Endothelial cell of umbilical vein (primary cell): Measurements from ENCODE around the gene CFAP46. TPM values are rescaled to one million over a fixed set of nuclear protein-coding genes. Genes with fewer than 3 reads are reported as not detected.

Source experiments
- BruUV-seq: library from RNA; stranded (reverse); fragments of 400-500 nt; replicated peaks from 2 replicates; lab custom pipeline; 2021; lab: Mats Ljungman, UMichigan
- CTCF ChIA-PET: fragments of 300-600, 350-600 bp; sonication (Branson Sonifier 250); formaldehyde crosslinking; loops from one replicate; lab custom pipeline; 2021; ENCODE audit warnings: antibody characterized with exemption, inconsistent platforms; lab: Charles Lee
- POLR2A ChIA-PET: fragments of 300-600, 350-600 bp; sonication (Branson Sonifier 250); formaldehyde crosslinking; loops from one replicate; lab custom pipeline; 2021; ENCODE audit warnings: antibody characterized with exemption, inconsistent platforms; lab: Charles Lee
- DNase-seq: peaks from one replicate; pipeline ENCODE4 v3.0.0-alpha.2; 2011; ENCODE audit warnings: low read depth, low spot score
- FAIRE-seq: peaks from 2 replicates; lab custom pipeline; 2011; peaks lifted over from hg19 to GRCh38; lab: Jason Lieb, UNC
- H2AFZ ChIP-seq: 2 replicates; pipeline ENCODE4 v1.6.0; 2012; ENCODE audit warnings: low read depth, low read length, control low read depth, inconsistent platforms
- H3K27ac ChIP-seq: 2 replicates; pipeline ENCODE4 v1.5.1; 2011; ENCODE audit warnings: low read depth, mild to moderate bottlenecking, control low read depth, low read length, moderate library complexity; ENCODE audit not compliant: insufficient read depth
- H3K27me3 ChIP-seq, 2 experiments: 2 replicates each; pipeline versions ENCODE4 v1.6.0 to v1.6.1; 2011; ENCODE audit warnings: low read length in 2 of 2, mixed read lengths in 1 of 2; ENCODE audit not compliant: control insufficient read depth in 2 of 2, insufficient read depth in 2 of 2
- H3K36me3 ChIP-seq, 2 experiments: 2 replicates in 1 of 2; 3 replicates in 1 of 2; pipeline ENCODE4 v1.5.1; 2011; ENCODE audit warnings: low read length in 2 of 2, mild to moderate bottlenecking in 1 of 2, moderate library complexity in 1 of 2; ENCODE audit not compliant: control insufficient read depth in 2 of 2, insufficient read depth in 2 of 2; ENCODE audit errors: extremely low read depth in 1 of 2
- H3K4me1 ChIP-seq: 3 replicates; pipeline ENCODE4 v1.5.1; 2011; ENCODE audit warnings: mild to moderate bottlenecking, low read length; ENCODE audit not compliant: control insufficient read depth, insufficient read depth; ENCODE audit errors: extremely low read depth
- H3K4me2 ChIP-seq: 2 replicates; pipeline ENCODE4 v1.6.1; 2011; ENCODE audit warnings: low read length, control low read depth, mixed read lengths; ENCODE audit not compliant: insufficient read depth
- H3K4me3 ChIP-seq, 3 experiments: fragments of 200-600 bp in 1 of 3; sonication (generic), shearing (Covaris generic) in 1 of 3; replicated peaks in 1 of 3; 2 replicates each; pipeline ENCODE4 v1.5.1; 2011 to 2016; ENCODE audit warnings: control low read depth in 3 of 3, low read length in 3 of 3, mild to moderate bottlenecking in 2 of 3, inconsistent platforms in 1 of 3, low read depth in 1 of 3, moderate library complexity in 1 of 3; ENCODE audit not compliant: insufficient read depth in 1 of 3
- H3K79me2 ChIP-seq: 2 replicates; pipeline ENCODE4 v1.6.0; 2012; ENCODE audit warnings: low read length, inconsistent platforms; ENCODE audit not compliant: control insufficient read depth, insufficient read depth
- H3K9ac ChIP-seq: replicated peaks from 2 replicates; pipeline ENCODE3; 2011; ENCODE audit warnings: low read length, control low read depth; ENCODE audit not compliant: insufficient read depth; ENCODE audit errors: extremely low read depth
- H3K9me1 ChIP-seq: replicated peaks from 3 replicates; pipeline ENCODE4 v1.6.0; 2011; ENCODE audit warnings: mild to moderate bottlenecking, low read length; ENCODE audit not compliant: control insufficient read depth, insufficient read depth; ENCODE audit errors: extremely low read depth
- H3K9me3 ChIP-seq: replicated peaks from 2 replicates; pipeline ENCODE4 v1.5.1; 2012; ENCODE audit warnings: low read length, inconsistent platforms; ENCODE audit not compliant: control insufficient read depth, insufficient read depth
- H4K20me1 ChIP-seq: replicated peaks from 2 replicates; pipeline ENCODE3; 2011; ENCODE audit warnings: mild to moderate bottlenecking, low read length; ENCODE audit not compliant: control insufficient read depth, insufficient read depth; ENCODE audit errors: extremely low read depth
- CTCF ChIP-seq, 2 donors: IDR thresholded peaks; 1 replicate in 1 of 2; 2 replicates in 1 of 2; pipeline ENCODE4 v1.5.1; 2011; ENCODE audit warnings: low read length in 2 of 2, mild to moderate bottlenecking in 2 of 2, moderate library complexity in 2 of 2, control low read depth in 1 of 2, inconsistent platforms in 1 of 2, low read depth in 1 of 2; ENCODE audit not compliant: insufficient read depth in 1 of 2; ENCODE audit errors: extremely low read depth in 1 of 2
- EZH2 ChIP-seq: IDR thresholded peaks from 2 replicates; pipeline ENCODE4 v1.6.1; 2012; ENCODE audit warnings: borderline replicate concordance, low read depth, mild to moderate bottlenecking, moderate library complexity, low read length, inconsistent platforms; ENCODE audit not compliant: severe bottlenecking
- FOS ChIP-seq: IDR thresholded peaks from 2 replicates; pipeline ENCODE4 v1.6.1; 2011; ENCODE audit warnings: mild to moderate bottlenecking, low read length, moderate library complexity, borderline replicate concordance; ENCODE audit not compliant: insufficient read depth
- GATA2 ChIP-seq: IDR thresholded peaks from 2 replicates; pipeline ENCODE4 v1.7.0; 2011; ENCODE audit warnings: low read depth, mild to moderate bottlenecking, moderate library complexity, mixed read lengths, low read length; ENCODE audit not compliant: insufficient read length, insufficient read depth
- JUN ChIP-seq: IDR thresholded peaks from 2 replicates; pipeline ENCODE4 v1.6.1; 2011; ENCODE audit warnings: borderline replicate concordance, low read depth; ENCODE audit not compliant: insufficient read length, insufficient read depth
- MYC ChIP-seq: IDR thresholded peaks from one replicate; pipeline ENCODE4 v1.6.1; 2011; ENCODE audit warnings: mild to moderate bottlenecking, low read depth, low read length
- POLR2A ChIP-seq: IDR thresholded peaks from 2 replicates; pipeline ENCODE4 v1.6.1; 2012; ENCODE audit warnings: low read depth, mild to moderate bottlenecking, control low read depth, low read length
- POLR2AphosphoS5 ChIP-seq: IDR thresholded peaks from 2 replicates; pipeline ENCODE4 v1.6.1; 2012; ENCODE audit warnings: low read depth, mild to moderate bottlenecking, control low read depth, low read length, moderate library complexity; ENCODE audit not compliant: insufficient read depth
- dilution Hi-C: fragments of 300-500 bp; cut with MboI; formaldehyde crosslinking; loops from one replicate; pipeline ENCODE4 v1.15.0; 2019; ENCODE audit warnings: low sequenced_read_pairs; ENCODE audit not compliant: extremely low pct_ligation_motif_present
- intact Hi-C: fragments of 100-400 bp; cut with micrococcal nuclease; formaldehyde crosslinking; loops from one replicate; pipeline ENCODE4 v1.10.0; 2022
- polyA plus RNA-seq, 4 experiments: library from polyadenylated mRNA; depleted of rRNA in 3 of 4; stranded (reverse) in 3 of 4; unstranded in 1 of 4; fragments of >200 nt; gene quantifications; 2 replicates each; pipeline versions ENCODE4 v1.2.1 to v1.2.3, GENCODE V29; 2011 to 2012; ENCODE audit warnings: missing spikeins in 1 of 4
- total RNA-seq: library from RNA; stranded (reverse); gene quantifications from 2 replicates; pipeline ENCODE4 v1.2.3, GENCODE V29; 2021

Gene CFAP46
- total and polyA plus RNA-seq, 2 donors (not counting 3 experiments of a cell fraction or from before 2014, with no cell fraction given) = 0.75 to 0.98 TPM

DNA sequence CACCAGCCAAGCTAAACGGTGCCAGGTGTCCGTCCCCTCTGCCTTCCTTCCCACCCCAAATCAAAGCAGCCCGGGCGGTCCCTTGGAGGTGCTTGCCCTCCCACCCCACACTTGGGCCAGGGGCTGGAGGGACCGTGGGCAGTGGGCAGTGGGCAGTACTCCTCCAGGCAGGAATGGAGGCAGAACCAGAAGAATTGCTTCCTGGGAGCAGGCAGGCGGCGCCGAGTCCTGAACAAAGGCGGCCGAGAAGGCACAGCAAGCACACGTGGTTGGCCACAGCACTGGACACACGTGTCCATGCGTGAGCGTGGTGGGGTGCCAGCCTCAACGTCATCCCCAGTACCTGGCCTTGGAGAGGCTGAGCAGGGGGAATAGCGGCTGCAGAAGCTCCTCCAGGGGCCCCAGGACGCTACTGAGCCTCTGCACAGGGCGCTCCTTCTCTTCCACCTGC, 108.0 kb downstream of the CFAP46 start:
- no peaks in the 10 kb centered on the region for H3K9me3 ChIP-seq
- no peak overlapping the region for H3K4me3 ChIP-seq
- CTCF ChIA-PET = no interaction called here
- no peaks in the 10 kb centered on the region for H3K9me1 ChIP-seq
- H3K79me2 ChIP-seq = no peaks in the 10 kb centered on the region
- H3K9ac ChIP-seq = no peak overlapping the region
- H3K27ac ChIP-seq = no peak overlapping the region
- no peaks in the 10 kb centered on the region for H4K20me1 ChIP-seq
- no peaks in the 10 kb centered on the region for H3K27me3 ChIP-seq
- dilution Hi-C loops = no loop called here
- FAIRE-seq (no peak), DNase-seq (no peak)
- intact Hi-C loops = no loop called here
- H2AFZ ChIP-seq = no peak overlapping the region
- POLR2A ChIA-PET = no interaction called here
- no TSS peak for BruUV-seq
- no peaks in the 10 kb centered on the region for H3K36me3 ChIP-seq
- TF ChIP-seq POLR2A = no peak
- no peaks in the 10 kb centered on the region for H3K4me1 ChIP-seq
- no peak overlapping the region for H3K4me2 ChIP-seq

DNA sequence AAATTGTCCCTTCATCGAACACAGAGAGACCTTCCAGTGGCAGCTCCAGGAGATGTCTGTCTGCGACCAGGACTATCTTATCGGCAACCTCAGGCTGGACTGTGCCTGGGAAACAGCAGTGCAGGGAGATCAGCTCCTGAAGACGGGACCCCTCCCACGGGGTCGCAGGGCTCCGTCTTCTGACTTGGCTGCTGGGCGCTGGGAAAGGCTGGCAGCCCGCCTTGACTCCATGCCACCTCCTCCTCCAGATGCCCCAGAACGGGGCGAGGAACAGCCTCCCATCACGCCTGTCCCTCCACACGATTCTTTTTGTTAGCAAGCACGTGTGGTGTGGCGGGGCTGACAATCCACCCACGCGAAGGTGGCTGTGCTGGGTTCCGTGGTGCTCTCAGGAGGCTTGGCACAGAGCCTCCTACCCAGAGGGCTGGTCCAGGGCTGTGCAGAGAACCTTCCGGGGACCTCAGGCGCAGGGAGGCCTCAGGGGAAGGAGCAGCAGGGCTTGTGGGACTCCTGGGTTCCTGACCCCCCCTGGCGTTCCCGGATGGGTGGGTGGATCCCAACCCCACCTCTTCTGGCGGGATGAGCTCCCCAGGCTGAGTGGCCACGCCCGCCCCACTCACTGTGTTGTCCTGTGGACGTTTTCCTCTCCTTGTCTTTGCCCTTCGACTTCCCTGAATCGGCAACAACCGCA, 108.8 kb downstream of the CFAP46 start:
- CTCF ChIA-PET = no interaction called here
- dilution Hi-C loops = no loop called here
- POLR2A ChIA-PET = no interaction called here
- DNase-seq (no peak), FAIRE-seq (no peak)
- BruUV-seq = no TSS peak
- no peak overlapping the region for H3K4me3 ChIP-seq
- H3K36me3 ChIP-seq = no peaks in the 10 kb centered on the region
- no peak overlapping the region for H3K27ac ChIP-seq
- intact Hi-C loops = no loop called here
- H3K9me3 ChIP-seq = no peaks in the 10 kb centered on the region
- no peaks in the 10 kb centered on the region for H3K4me1 ChIP-seq
- H3K4me2 ChIP-seq = no peak overlapping the region
- H2AFZ ChIP-seq = no peak overlapping the region
- TF ChIP-seq GATA2 = no peak
- no peak for TF ChIP-seq EZH2
- no peak for TF ChIP-seq POLR2A
- TF ChIP-seq FOS = no peak
- no peak for TF ChIP-seq POLR2AphosphoS5
- no peak for TF ChIP-seq JUN
- TF ChIP-seq MYC = no peak
- no peak for TF ChIP-seq CTCF (IDR thresholded peaks at IDR 0.05; ENCODE audit: extremely low read depth in 1 of 2, insufficient read depth in 1 of 2, low read depth in 1 of 2, low read length in 2 of 2)
- H3K9ac ChIP-seq = no peak overlapping the region
- H3K27me3 ChIP-seq = no peaks in the 10 kb centered on the region
- no peaks in the 10 kb centered on the region for H4K20me1 ChIP-seq
- H3K79me2 ChIP-seq = no peaks in the 10 kb centered on the region
- H3K9me1 ChIP-seq = no peaks in the 10 kb centered on the region
